GM23338 (cell line): ENCODE measurements around the gene ERGIC3. TPM values are rescaled to one million over a fixed set of nuclear protein-coding genes. Genes with fewer than 3 reads are reported as not detected.

Experiments used
- ATAC-seq: fragments of 200-7000 bp; cut with Tn5 transposase; 3 replicates; pipeline ENCODE4 v1.9.1; 2020
- DNase-seq: peaks from one replicate; pipeline ENCODE4 v3.0.0-alpha.2; 2015; ENCODE audit warnings: low spot score
- H2AFZ ChIP-seq: fragments of 200-600 bp; sonication (generic); 2 replicates; pipeline ENCODE4 v1.8.0; 2016; ENCODE audit warnings: antibody characterized with exemption, mild to moderate bottlenecking, moderate library complexity
- H3F3A ChIP-seq: fragments of 200-600 bp; sonication (generic); replicated peaks from 2 replicates; pipeline ENCODE4 v1.8.0; 2017; ENCODE audit warnings: antibody characterized with exemption, mixed run types, low read depth
- H3K27ac ChIP-seq: fragments of 200-600 bp; sonication (generic); 2 replicates; pipeline ENCODE4 v1.6.1; 2016; ENCODE audit warnings: low read depth
- H3K27me3 ChIP-seq: fragments of 200-600 bp; sonication (generic); 2 replicates; pipeline ENCODE4 v1.8.0; 2016; ENCODE audit warnings: mild to moderate bottlenecking, mixed run types, moderate library complexity; ENCODE audit not compliant: insufficient read depth
- H3K36me3 ChIP-seq: fragments of 200-600 bp; sonication (generic); 2 replicates; pipeline ENCODE4 v1.8.0; 2016; ENCODE audit warnings: mild to moderate bottlenecking; ENCODE audit not compliant: insufficient read depth
- H3K4me1 ChIP-seq: fragments of 200-600 bp; sonication (generic); 2 replicates; pipeline ENCODE4 v1.8.0; 2016; ENCODE audit warnings: mild to moderate bottlenecking, moderate library complexity; ENCODE audit not compliant: insufficient read depth
- H3K4me2 ChIP-seq: fragments of 200-600 bp; sonication (generic); 2 replicates; pipeline ENCODE4 v1.7.1; 2017; ENCODE audit warnings: mixed run types
- H3K4me3 ChIP-seq: fragments of 200-600 bp; sonication (generic); 2 replicates; pipeline ENCODE4 v1.6.1; 2016; ENCODE audit warnings: mixed run types
- H3K79me2 ChIP-seq: fragments of 200-600 bp; sonication (generic); replicated peaks from 2 replicates; pipeline ENCODE4 v1.8.0; 2017; ENCODE audit warnings: mild to moderate bottlenecking; ENCODE audit not compliant: insufficient read depth
- H3K9me2 ChIP-seq: fragments of 200-600 bp; sonication (generic); 2 replicates; pipeline ENCODE4 v1.8.0; 2017; ENCODE audit not compliant: insufficient read depth
- H4K20me1 ChIP-seq: fragments of 200-600 bp; sonication (generic); replicated peaks from 2 replicates; pipeline ENCODE4 v1.8.0; 2017; ENCODE audit warnings: mild to moderate bottlenecking; ENCODE audit not compliant: insufficient read depth
- H3K27ac Mint-ChIP-seq: 2 replicates; pipeline ENCODE4 v1.8.0; 2020; ENCODE audit warnings: inconsistent platforms, mild to moderate bottlenecking, moderate library complexity, mixed read lengths
- H3K27me3 Mint-ChIP-seq: 3 replicates; pipeline ENCODE4 v1.8.0; 2022; ENCODE audit warnings: low read depth, mild to moderate bottlenecking, moderate library complexity, mixed read lengths, inconsistent platforms; ENCODE audit not compliant: insufficient read depth, poor library complexity
- H3K36me3 Mint-ChIP-seq: 3 replicates; pipeline ENCODE4 v1.8.0; 2021; ENCODE audit warnings: low read depth, mild to moderate bottlenecking, inconsistent platforms, moderate library complexity, mixed read lengths
- H3K4me1 Mint-ChIP-seq: 3 replicates; pipeline ENCODE4 v1.8.0; 2020; ENCODE audit warnings: mild to moderate bottlenecking, inconsistent platforms, mixed read lengths
- H3K4me3 Mint-ChIP-seq: 3 replicates; pipeline ENCODE4 v1.8.0; 2021; ENCODE audit warnings: moderate library complexity, mild to moderate bottlenecking, inconsistent platforms, mixed read lengths
- H3K9me3 Mint-ChIP-seq: 3 replicates; pipeline ENCODE4 v1.8.0; 2020; ENCODE audit warnings: moderate library complexity, mild to moderate bottlenecking, inconsistent platforms, mixed read lengths
- CREB1 ChIP-seq: fragments of 250-450 bp; sonication (Bioruptor Pico); IDR thresholded peaks from 2 replicates; pipeline ENCODE4 v1.5.0; 2020; ENCODE audit warnings: low read depth, mild to moderate bottlenecking, moderate library complexity
- CTCF ChIP-seq, 2 experiments: fragments of 200-600 bp in 1 of 2; sonication (generic) in 1 of 2; conservative IDR thresholded peaks; 2 replicates each; pipeline versions ENCODE4 v1.5.1 to v1.6.1; 2016 to 2017; ENCODE audit warnings: antibody characterized with exemption in 2 of 2, low read depth in 2 of 2, mild to moderate bottlenecking in 2 of 2, moderate library complexity in 1 of 2
- ETS1 ChIP-seq: IDR thresholded peaks from 2 replicates; pipeline ENCODE4 v1.6.1; 2016; ENCODE audit warnings: antibody characterized with exemption
- EZH2 ChIP-seq: fragments of 200-600 bp; sonication (generic); IDR thresholded peaks from one replicate; pipeline ENCODE4 v1.8.0; 2017; ENCODE audit warnings: antibody characterized with exemption, mild to moderate bottlenecking, low read depth; ENCODE audit not compliant: unreplicated experiment
- EZH2phosphoT487 ChIP-seq: fragments of 200-600 bp; sonication (generic); IDR thresholded peaks from one replicate; pipeline ENCODE4 v1.8.1; 2018; ENCODE audit warnings: antibody characterized with exemption; ENCODE audit not compliant: unreplicated experiment
- JUNB ChIP-seq: IDR thresholded peaks from one replicate; pipeline ENCODE4 v1.6.1; 2016; ENCODE audit warnings: antibody characterized with exemption; ENCODE audit not compliant: unreplicated experiment
- NANOG ChIP-seq: IDR thresholded peaks from 2 replicates; pipeline ENCODE4 v1.6.1; 2016; ENCODE audit warnings: antibody characterized with exemption, borderline replicate concordance
- POLR2AphosphoS5 ChIP-seq: IDR thresholded peaks from 2 replicates; pipeline ENCODE4 v1.6.1; 2016; ENCODE audit warnings: antibody characterized with exemption, low read depth
- REST ChIP-seq: IDR thresholded peaks from one replicate; pipeline ENCODE4 v1.6.1; 2018; ENCODE audit warnings: antibody characterized with exemption; ENCODE audit not compliant: unreplicated experiment
- STAT1 ChIP-seq: IDR thresholded peaks from one replicate; pipeline ENCODE4 v1.6.1; 2016; ENCODE audit warnings: antibody characterized with exemption; ENCODE audit not compliant: unreplicated experiment
- ZNF114 ChIP-seq: fragments of 250-450 bp; sonication (Bioruptor Pico); IDR thresholded peaks from 2 replicates; pipeline ENCODE4 v1.5.0; 2020; ENCODE audit warnings: mild to moderate bottlenecking, moderate library complexity
- ZNF331 ChIP-seq: fragments of 250-450 bp; sonication (Bioruptor Pico); IDR thresholded peaks from 2 replicates; pipeline ENCODE4 v1.5.0; 2020; ENCODE audit warnings: low read depth, mild to moderate bottlenecking, moderate library complexity
- ZNF462 ChIP-seq: fragments of 250-450 bp; sonication (Bioruptor Pico); IDR thresholded peaks from 2 replicates; pipeline ENCODE4 v1.5.0; 2020; ENCODE audit warnings: mild to moderate bottlenecking, moderate library complexity
- polyA plus RNA-seq: library from polyadenylated mRNA; unstranded; fragments of >200 nt; fragmentation: Nextera tagmentation; extraction: Ambion mirVana; gene quantifications from 2 replicates; pipeline ENCODE4 v1.2.1, GENCODE V29; 2016
- total RNA-seq: library from RNA; depleted of rRNA; stranded (reverse); fragments of >200 nt; shearing (Covaris generic); gene quantifications from 2 replicates; pipeline ENCODE4 v1.2.3, GENCODE V29; 2014

Gene ERGIC3
- total and polyA plus RNA-seq, 2 experiments from 2014 or later = 139 to 147 TPM

- TF ChIP-seq CREB1 (CRISPR knock-in tag) = no peak
- no peak for TF ChIP-seq EZH2phosphoT487
- no peak for TF ChIP-seq JUNB
- no peak for TF ChIP-seq ETS1
- no peak for TF ChIP-seq ZNF462 (CRISPR knock-in tag)
- TF ChIP-seq NANOG = no peak
- no peak for TF ChIP-seq EZH2
- TF ChIP-seq STAT1 = no peak
- TF ChIP-seq ZNF114 (CRISPR knock-in tag) = no peak
- TF ChIP-seq ZNF331 (CRISPR knock-in tag) = no peak
- no peak for TF ChIP-seq CTCF (conservative IDR thresholded peaks at IDR 0.05; ENCODE audit: low read depth in 2 of 2)
- TF ChIP-seq POLR2AphosphoS5 = no peak
- no peak for TF ChIP-seq REST
- Histone ChIP-seq H3K4me1 (no peaks in the 10 kb centered on the region), H3K4me3 (no peak overlapping the region), H3K27ac (no peak overlapping the region), H3K27me3 (no peaks in the 10 kb centered on the region), H3K9me2 (no peaks in the 10 kb centered on the region), H3K79me2 (no peaks in the 10 kb centered on the region), H4K20me1 (no peaks in the 10 kb centered on the region), H3F3A (no peaks in the 10 kb centered on the region), H2AFZ (no peak overlapping the region), H3K4me2 (no peak overlapping the region), H3K36me3 (peaks cover 25% of the 10 kb centered on the region; the same call in 1 of the 2 replicates)
- Mint-ChIP-seq H3K4me1 (no peaks in the 10 kb centered on the region), H3K4me3 (no peak overlapping the region), H3K36me3 (peaks cover 71% of the 10 kb centered on the region), H3K9me3 (no peaks in the 10 kb centered on the region), H3K27me3 (peaks cover 2% of the 10 kb centered on the region), H3K27ac (no peak overlapping the region)
- DNase-seq (no peak), ATAC-seq (no peak)
Observed at GRCh38 chr20:35496481-35496880, 45.4 kb upstream of the ERGIC3 start.
